ENCODE data around the gene C4orf17. TPM values are rescaled to one million over a fixed set of nuclear protein-coding genes. Genes with fewer than 3 reads are reported as not detected.

The C4orf17 gene
- total RNA-seq, 1 donor: not detected

Other genes starting within 250 kb of the C4orf17 start
- gene ADH1A, start 220.0 kb upstream of the C4orf17 start, total RNA-seq (ENCODE audit: low replicate concordance): 0.27 TPM in 1 of 2 replicates, not detected in the other
- 535 and 1,346 TPM in 2 replicates for gene ADH1B, start 189.6 kb upstream of the C4orf17 start, total RNA-seq (ENCODE audit: low replicate concordance)
- 1.4 and 24.3 TPM in 2 replicates for gene ADH1C, start 158.3 kb upstream of the C4orf17 start, total RNA-seq (ENCODE audit: low replicate concordance)
- gene ADH7, start 75.7 kb upstream of the C4orf17 start, total RNA-seq (ENCODE audit: low replicate concordance): 0.09 TPM in 1 of 2 replicates, not detected in the other
- gene TRMT10A, start 53.0 kb downstream of the C4orf17 start, total RNA-seq (ENCODE audit: low replicate concordance): 8.9 and 9.6 TPM in 2 replicates
- gene MTTP, start 63.8 kb downstream of the C4orf17 start, total RNA-seq (ENCODE audit: low replicate concordance): 0.09 and 0.25 TPM in 2 replicates
- gene C4orf54, start 146.8 kb downstream of the C4orf17 start, total RNA-seq (ENCODE audit: low replicate concordance): 0.08 TPM in 1 of 2 replicates, not detected in the other

Measured in fibroblast of the aortic adventitia (primary cell).